GM21528 (cell line): ENCODE data around the gene DIS3L2.
"Not testable (repeated sequence)": the region's sequence is repeated elsewhere in the genome, so short reads cannot be mapped to it uniquely, and the experiment has no call there.

Source experiments
- ATAC-seq: cut with Tn5 transposase; IDR thresholded peaks from one replicate; pipeline ENCODE4 v1.9.1; 2021; ENCODE audit warnings: mild to moderate bottlenecking, moderate library complexity; ENCODE audit not compliant: unreplicated experiment, low FRiP score

Gene DIS3L2

GRCh38 chr2:232104076-232104646 lies 142.6 kb downstream of the DIS3L2 start:
- ATAC-seq: no peak

GRCh38 chr2:232111551-232111950 lies 150.0 kb downstream of the DIS3L2 start:
- ATAC-seq: no peak

- ATAC-seq: no peak
Measured at GRCh38 chr2:232113821-232114220, 152.3 kb downstream of the DIS3L2 start.

- ATAC-seq: not testable (repeated sequence)
Measured at GRCh38 chr2:232115728-232116361, 154.3 kb downstream of the DIS3L2 start.

GRCh38 chr2:232116852-232117251 lies 155.3 kb downstream of the DIS3L2 start:
- no peak for ATAC-seq

- ATAC-seq: no peak
Measured at GRCh38 chr2:232117413-232117812, 155.9 kb downstream of the DIS3L2 start.

- ATAC-seq: no peak
Measured at GRCh38 chr2:232120911-232121310, 159.4 kb downstream of the DIS3L2 start.

GRCh38 chr2:232124309-232124708 lies 162.8 kb downstream of the DIS3L2 start:
- ATAC-seq: no peak

GRCh38 chr2:232126301-232127099 lies 165.0 kb downstream of the DIS3L2 start:
- ATAC-seq: no peak

GRCh38 chr2:232129483-232129882 lies 168.0 kb downstream of the DIS3L2 start:
- no peak for ATAC-seq

GRCh38 chr2:232132181-232132580 lies 170.7 kb downstream of the DIS3L2 start:
- no peak for ATAC-seq

GRCh38 chr2:232133078-232133477 lies 171.6 kb downstream of the DIS3L2 start:
- ATAC-seq: no peak

GRCh38 chr2:232134939-232135338 lies 173.4 kb downstream of the DIS3L2 start:
- ATAC-seq: no peak

GRCh38 chr2:232137356-232138147 lies 176.0 kb downstream of the DIS3L2 start:
- ATAC-seq: no peak

GRCh38 chr2:232138441-232138840 lies 176.9 kb downstream of the DIS3L2 start:
- no peak for ATAC-seq

GRCh38 chr2:232139171-232139594 lies 177.7 kb downstream of the DIS3L2 start:
- no peak for ATAC-seq

GRCh38 chr2:232139786-232140562 lies 178.5 kb downstream of the DIS3L2 start:
- no peak for ATAC-seq

- ATAC-seq: no peak
Measured at GRCh38 chr2:232141591-232141990, 180.1 kb downstream of the DIS3L2 start.

GRCh38 chr2:232142049-232142448 lies 180.5 kb downstream of the DIS3L2 start:
- no peak for ATAC-seq

GRCh38 chr2:232142502-232142901 lies 181.0 kb downstream of the DIS3L2 start:
- ATAC-seq: no peak
